GM12872 (cell line): ENCODE data around the gene ZFR2.

Source experiments
- TF ChIP-seq, protein P1 (sequence below): IDR thresholded peaks from 3 replicates; pipeline ENCODE4 v1.5.1; 2011; ENCODE audit warnings: low read depth, mild to moderate bottlenecking, low read length, moderate library complexity; ENCODE audit not compliant: insufficient read depth

The ZFR2 gene

DNA sequence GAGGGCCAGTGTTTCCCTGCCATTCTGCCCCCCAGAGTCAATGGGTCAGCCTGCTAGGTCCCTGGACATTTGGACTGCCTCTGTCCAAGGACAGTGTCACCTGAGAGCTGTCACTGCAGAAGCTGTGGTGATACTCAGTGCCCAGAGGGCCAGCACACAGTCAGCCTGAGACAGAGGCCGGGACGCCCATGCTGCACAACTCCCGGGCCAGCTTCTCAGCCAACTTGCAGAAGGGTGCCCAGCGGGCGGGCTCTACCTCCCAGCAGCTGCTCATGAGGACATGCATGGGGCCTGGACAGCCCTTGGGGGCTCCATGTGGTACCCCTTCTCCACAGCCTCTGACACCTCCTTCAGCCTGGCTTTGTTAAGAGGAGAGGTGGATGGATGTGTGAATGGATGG is 93.0 kb downstream of the ZFR2 start:
- TF ChIP-seq, protein P1, sequence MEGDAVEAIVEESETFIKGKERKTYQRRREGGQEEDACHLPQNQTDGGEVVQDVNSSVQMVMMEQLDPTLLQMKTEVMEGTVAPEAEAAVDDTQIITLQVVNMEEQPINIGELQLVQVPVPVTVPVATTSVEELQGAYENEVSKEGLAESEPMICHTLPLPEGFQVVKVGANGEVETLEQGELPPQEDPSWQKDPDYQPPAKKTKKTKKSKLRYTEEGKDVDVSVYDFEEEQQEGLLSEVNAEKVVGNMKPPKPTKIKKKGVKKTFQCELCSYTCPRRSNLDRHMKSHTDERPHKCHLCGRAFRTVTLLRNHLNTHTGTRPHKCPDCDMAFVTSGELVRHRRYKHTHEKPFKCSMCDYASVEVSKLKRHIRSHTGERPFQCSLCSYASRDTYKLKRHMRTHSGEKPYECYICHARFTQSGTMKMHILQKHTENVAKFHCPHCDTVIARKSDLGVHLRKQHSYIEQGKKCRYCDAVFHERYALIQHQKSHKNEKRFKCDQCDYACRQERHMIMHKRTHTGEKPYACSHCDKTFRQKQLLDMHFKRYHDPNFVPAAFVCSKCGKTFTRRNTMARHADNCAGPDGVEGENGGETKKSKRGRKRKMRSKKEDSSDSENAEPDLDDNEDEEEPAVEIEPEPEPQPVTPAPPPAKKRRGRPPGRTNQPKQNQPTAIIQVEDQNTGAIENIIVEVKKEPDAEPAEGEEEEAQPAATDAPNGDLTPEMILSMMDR, result no peak

DNA sequence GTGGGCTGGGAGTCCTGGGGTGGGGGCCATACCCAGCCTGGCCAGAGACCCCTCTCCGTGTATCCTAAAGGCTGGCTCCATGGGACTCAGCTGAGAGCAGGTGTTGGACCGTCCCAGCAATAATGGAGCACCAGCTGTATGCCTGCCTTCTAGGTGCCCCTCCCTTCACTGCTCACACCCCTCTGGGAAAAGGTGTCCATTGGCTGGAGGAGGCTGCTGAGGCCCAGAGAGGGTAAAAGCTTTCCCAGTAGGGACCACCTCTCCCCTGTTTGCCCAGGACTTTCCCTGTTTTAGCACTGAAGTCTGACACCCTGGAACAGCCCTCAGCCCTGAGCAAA is 93.5 kb downstream of the ZFR2 start:
- TF ChIP-seq, protein P1, result no peak

DNA sequence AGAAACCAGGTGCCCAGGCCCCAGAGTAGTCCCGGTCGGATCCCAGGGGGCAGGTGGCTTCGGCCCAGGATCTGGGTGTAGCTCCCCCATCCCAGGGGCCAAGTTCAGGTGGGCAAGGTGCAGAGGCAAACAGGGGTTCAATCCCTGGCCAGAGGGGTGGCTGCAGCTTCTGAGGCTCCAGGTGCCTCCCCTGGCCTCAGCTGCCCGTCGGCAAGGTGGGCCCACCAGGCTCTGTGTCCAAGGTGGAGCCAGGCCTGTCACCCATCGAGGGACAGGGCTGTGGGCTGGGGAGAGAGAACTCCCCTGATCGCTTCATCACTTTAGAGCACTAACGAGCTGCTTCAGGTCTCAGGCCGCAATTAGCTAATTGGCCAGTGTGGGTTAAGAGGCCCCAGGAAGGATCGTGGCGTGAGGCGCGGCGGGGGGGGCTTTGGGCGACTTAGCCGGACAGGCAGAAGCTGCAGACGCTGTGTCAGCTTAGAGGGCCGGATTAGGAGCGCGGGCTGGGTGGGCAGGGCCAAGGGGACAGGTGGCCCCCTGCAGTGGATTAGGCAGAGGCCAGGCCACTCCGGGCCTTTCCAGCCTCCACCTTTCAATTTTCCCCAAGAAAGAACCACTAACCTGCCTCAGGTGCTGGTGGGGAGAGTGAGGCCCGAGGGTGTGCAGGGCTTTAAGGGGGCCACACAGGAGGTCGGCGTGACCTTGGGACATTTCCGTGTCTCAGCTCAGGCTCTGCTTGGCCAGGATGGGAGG is 94.0 kb downstream of the ZFR2 start:
- TF ChIP-seq, protein P1, result no peak

DNA sequence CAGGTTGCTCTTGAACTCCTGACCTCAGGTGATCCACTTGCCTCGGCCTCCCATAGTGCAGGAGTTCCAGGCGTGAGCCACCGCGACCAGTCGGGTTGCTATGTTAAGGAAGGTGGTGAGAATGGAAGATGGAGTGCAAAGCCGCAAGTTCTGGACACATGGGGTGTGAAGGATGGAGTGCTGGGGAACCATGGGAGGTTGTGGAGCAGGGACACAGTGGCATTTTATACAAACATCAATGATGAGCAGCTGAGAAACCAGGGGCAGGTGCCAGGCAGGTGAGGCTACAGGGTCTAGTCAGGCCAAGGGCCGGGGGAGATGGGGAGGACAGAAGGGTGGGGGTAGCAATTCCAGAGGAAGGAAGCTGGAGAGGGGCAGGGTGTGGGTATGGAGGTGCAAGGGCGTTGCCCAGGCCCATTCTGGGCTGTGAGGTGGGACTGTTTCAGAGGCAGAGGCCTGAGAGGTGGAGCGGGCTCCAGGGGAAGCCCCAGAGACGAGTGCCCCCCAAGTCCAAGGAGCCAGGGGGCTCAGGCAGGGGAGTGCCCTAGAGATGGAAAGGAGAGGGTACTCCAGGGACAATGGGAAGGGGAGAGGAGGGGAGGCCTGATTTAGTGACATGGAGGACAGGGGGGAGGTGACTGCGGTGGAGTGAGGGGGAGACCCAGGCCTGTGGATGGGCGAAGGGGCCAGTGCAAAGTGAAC is 94.9 kb downstream of the ZFR2 start:
- TF ChIP-seq, protein P1, result no peak

DNA sequence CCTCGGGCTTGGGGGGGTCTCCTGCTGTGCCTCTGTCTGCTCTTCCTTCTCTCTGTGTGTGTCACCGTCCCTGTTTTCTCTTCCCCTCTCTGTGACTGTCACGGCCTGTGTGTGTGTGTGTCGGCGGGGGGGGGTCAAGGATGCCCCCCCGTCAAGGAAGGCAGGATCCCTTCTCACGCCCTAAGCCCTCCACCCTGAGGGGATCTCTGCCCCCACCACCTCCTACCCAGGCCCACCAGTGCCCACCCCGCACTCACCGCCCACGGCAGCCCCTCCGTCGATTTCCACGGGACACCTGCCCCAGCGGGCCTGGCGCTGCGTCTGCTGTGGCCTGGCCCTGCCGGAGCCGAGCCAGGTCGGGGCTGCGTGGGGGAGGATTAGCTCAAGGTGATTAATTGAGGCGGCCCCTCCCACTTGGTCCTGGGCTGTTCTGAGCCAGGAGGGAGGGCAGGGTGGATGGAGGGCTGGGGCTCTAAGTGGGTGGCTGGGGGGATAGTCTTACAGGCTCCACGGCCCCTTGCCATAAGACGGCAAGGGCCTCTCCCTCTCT is 96.9 kb downstream of the ZFR2 start, which contains the start of gene RAX2:
Gene RAX2, minus strand, starts transcription at position 323 of the 550 bp plus-strand sequence. CDS start 486 bp downstream, outside the sequence.
- TF ChIP-seq, protein P1, result no peak

DNA sequence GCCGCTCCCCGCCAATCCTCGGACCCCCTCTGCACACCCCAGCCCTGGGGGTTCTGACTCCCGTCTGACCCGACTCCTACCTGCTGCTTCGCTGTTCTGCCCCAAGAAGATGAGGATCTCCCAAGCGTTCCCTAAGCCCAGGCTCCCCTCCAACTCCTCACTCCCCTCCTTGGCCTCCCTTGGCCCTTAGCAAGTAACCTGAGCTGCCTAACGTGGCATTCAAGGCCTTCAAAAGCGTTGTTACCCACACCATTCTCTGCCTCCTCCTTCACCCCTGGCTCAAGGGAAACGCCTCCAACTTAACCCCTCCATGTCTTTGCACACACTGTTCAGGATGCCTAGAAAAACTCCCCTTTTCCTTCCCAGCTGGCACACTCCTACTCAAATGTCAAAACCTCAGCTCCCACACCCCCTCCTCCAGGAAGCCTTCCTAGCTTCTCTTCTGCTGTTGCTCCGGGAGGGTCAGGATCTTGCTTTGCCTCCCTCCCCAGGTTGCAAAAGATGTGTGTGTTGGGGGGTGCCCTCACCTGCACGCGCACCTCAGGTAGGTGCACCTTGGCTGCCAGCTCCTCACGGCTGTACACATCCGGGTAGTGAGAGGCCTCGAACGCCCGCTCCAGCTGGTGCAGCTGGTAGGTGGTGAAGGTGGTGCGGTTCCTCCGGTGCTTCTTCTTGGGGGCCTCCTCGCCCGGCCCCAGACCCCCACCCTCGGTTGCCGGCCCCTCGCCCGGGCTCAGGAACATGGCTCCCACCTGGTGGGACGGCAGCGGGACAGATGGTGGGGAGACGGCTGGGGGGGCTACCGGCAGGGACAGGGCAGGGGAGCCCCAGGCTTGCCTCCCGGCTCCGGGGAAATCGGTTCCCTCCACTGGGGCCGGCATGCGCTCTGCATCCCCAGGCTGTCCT is 97.6 kb downstream of the ZFR2 start:
- TF ChIP-seq, protein P1, result no peak
